SU-DHL-6 (cell line): ENCODE data around the gene MLN.

ENCODE experiments used
- H2AFZ ChIP-seq: fragments of 200-600 bp; sonication (generic); 2 replicates; pipeline ENCODE4 v1.6.1; 2014; ENCODE audit warnings: low read depth, mild to moderate bottlenecking, moderate library complexity, mixed read lengths, antibody characterized with exemption, low read length; ENCODE audit not compliant: severe bottlenecking
- H3F3A ChIP-seq: fragments of 200-600 bp; shearing (Covaris generic); 2 replicates; pipeline ENCODE4 v1.6.0; 2016; ENCODE audit warnings: antibody characterized with exemption, mild to moderate bottlenecking; ENCODE audit not compliant: insufficient read depth
- H3K27ac ChIP-seq: fragments of 200-600 bp; sonication (generic); 2 replicates; pipeline ENCODE4 v1.5.1; 2016; ENCODE audit warnings: low read depth, mild to moderate bottlenecking, low read length, moderate library complexity, mixed read lengths
- H3K27me3 ChIP-seq: fragments of 200-600 bp; sonication (generic), shearing (Covaris generic); 2 replicates; pipeline ENCODE4 v1.6.0; 2014; ENCODE audit warnings: mild to moderate bottlenecking, low read length
- H3K36me3 ChIP-seq: fragments of 200-600 bp; sonication (generic); 2 replicates; pipeline ENCODE4 v1.6.1; 2014; ENCODE audit warnings: mild to moderate bottlenecking, low read length, mixed read lengths
- H3K4me2 ChIP-seq: fragments of 300-600, 200-600 bp; shearing (Covaris generic), sonication (generic); 2 replicates; pipeline ENCODE4 v1.6.0; 2014; ENCODE audit warnings: low read length, low read depth, mild to moderate bottlenecking; ENCODE audit not compliant: poor library complexity, severe bottlenecking
- H3K4me3 ChIP-seq: fragments of 200-600 bp; sonication (generic); 2 replicates; pipeline ENCODE4 v1.5.1; 2014; ENCODE audit warnings: antibody characterized with exemption, low read length, mild to moderate bottlenecking, mixed read lengths; ENCODE audit not compliant: insufficient read depth, poor library complexity, severe bottlenecking
- H3K79me2 ChIP-seq: fragments of 200-600 bp; sonication (generic); 2 replicates; pipeline ENCODE4 v1.6.1; 2014; ENCODE audit warnings: mild to moderate bottlenecking, low read length, moderate library complexity; ENCODE audit not compliant: insufficient read depth
- H3K9ac ChIP-seq: fragments of 200-600 bp; sonication (generic); 2 replicates; pipeline ENCODE4 v1.7.0; 2014; ENCODE audit warnings: mild to moderate bottlenecking, low read length
- H3K9me2 ChIP-seq: fragments of 200-600 bp; sonication (generic); replicated peaks from 2 replicates; pipeline ENCODE4 v1.6.1; 2014; ENCODE audit warnings: low read length; ENCODE audit not compliant: insufficient read depth
- H3K9me3 ChIP-seq: fragments of 200-600 bp; sonication (generic); 2 replicates; pipeline ENCODE4 v1.6.1; 2014; ENCODE audit warnings: low read length, mixed read lengths; ENCODE audit not compliant: insufficient read depth
- H4K20me1 ChIP-seq: fragments of 200-600 bp; sonication (generic); 2 replicates; pipeline ENCODE4 v1.6.1; 2014; ENCODE audit warnings: low read depth, mild to moderate bottlenecking, antibody characterized with exemption, low read length, moderate library complexity, mixed read lengths
- EZH2phosphoT487 ChIP-seq: fragments of 200-600 bp; sonication (generic), shearing (Covaris generic); conservative IDR thresholded peaks from 2 replicates; pipeline ENCODE4 v1.6.1; 2018; ENCODE audit warnings: mild to moderate bottlenecking, antibody characterized with exemption, low read length, moderate library complexity, mixed read lengths
- TF ChIP-seq, protein P1 (sequence below): fragments of 200-600 bp; sonication (generic); IDR thresholded peaks from one replicate; pipeline ENCODE4 v1.5.1; 2017; ENCODE audit warnings: antibody characterized with exemption, mild to moderate bottlenecking, low read length, moderate library complexity; ENCODE audit not compliant: insufficient read depth, poor library complexity, severe bottlenecking

MLN gene

DNA sequence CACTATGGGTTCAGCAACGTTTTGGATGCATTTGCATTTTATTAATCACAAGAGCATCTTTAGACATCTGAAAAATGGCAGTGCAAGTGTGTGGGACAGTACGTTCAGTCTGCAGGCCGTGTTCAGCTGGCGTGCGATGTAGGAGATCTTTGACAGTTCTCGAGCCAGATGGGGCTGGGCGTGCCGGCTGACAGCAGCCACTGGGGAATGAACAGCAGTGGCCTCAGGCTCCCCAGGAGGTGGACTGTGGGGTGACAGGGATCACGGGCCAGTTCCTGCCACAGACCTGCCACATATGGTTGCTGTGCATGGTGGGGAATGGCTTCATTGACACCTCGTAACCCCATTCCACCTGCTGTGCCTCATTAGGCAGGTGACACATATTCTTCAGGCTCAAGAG is 16.4 kb upstream of the MLN start:
- Histone ChIP-seq H3K4me2 (no peak overlapping the region), H2AFZ (no peak overlapping the region), H3K27ac (no peak overlapping the region), H3K79me2 (no peaks in the 10 kb centered on the region), H3K27me3 (no peaks in the 10 kb centered on the region), H3K9me3 (no peaks in the 10 kb centered on the region), H3F3A (no peaks in the 10 kb centered on the region), H3K9me2 (no peaks in the 10 kb centered on the region), H3K9ac (no peak overlapping the region), H4K20me1 (no peaks in the 10 kb centered on the region), H3K4me3 (no peak overlapping the region), H3K36me3 (no peaks in the 10 kb centered on the region)
- TF ChIP-seq, protein P1, sequence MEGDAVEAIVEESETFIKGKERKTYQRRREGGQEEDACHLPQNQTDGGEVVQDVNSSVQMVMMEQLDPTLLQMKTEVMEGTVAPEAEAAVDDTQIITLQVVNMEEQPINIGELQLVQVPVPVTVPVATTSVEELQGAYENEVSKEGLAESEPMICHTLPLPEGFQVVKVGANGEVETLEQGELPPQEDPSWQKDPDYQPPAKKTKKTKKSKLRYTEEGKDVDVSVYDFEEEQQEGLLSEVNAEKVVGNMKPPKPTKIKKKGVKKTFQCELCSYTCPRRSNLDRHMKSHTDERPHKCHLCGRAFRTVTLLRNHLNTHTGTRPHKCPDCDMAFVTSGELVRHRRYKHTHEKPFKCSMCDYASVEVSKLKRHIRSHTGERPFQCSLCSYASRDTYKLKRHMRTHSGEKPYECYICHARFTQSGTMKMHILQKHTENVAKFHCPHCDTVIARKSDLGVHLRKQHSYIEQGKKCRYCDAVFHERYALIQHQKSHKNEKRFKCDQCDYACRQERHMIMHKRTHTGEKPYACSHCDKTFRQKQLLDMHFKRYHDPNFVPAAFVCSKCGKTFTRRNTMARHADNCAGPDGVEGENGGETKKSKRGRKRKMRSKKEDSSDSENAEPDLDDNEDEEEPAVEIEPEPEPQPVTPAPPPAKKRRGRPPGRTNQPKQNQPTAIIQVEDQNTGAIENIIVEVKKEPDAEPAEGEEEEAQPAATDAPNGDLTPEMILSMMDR, result no peak
- TF ChIP-seq EZH2phosphoT487, result no peak

DNA sequence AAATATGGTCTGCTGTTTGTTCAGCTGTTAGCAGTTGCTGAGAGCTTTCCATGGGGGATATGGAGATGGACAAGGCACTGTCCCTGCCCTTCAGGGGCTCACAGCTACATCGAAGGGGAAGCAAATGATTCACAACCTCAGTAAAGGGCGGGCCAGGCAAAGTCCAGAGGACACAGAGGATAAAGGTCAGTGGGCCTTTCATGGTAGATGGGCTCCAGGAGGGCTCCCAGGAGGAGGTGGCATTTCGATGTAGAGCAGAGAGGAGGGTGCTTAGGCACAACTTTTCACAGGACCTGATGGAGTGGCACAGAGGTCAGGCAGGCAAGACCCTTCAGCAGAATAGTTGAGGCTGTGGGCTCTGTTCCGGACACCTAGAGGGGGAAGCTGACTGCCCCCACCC is 15.2 kb upstream of the MLN start:
- TF ChIP-seq EZH2phosphoT487, result no peak
- TF ChIP-seq, protein P1, result no peak
- no peak overlapping the region for H3K9ac ChIP-seq
- no peaks in the 10 kb centered on the region for H3K79me2 ChIP-seq
- no peaks in the 10 kb centered on the region for H3F3A ChIP-seq
- H3K9me3 ChIP-seq, result no peaks in the 10 kb centered on the region
- no peak overlapping the region for H3K4me2 ChIP-seq
- H3K9me2 ChIP-seq, result no peaks in the 10 kb centered on the region
- H4K20me1 ChIP-seq, result no peaks in the 10 kb centered on the region
- no peaks in the 10 kb centered on the region for H3K27me3 ChIP-seq
- no peak overlapping the region for H3K4me3 ChIP-seq
- no peak overlapping the region for H3K27ac ChIP-seq
- H2AFZ ChIP-seq, result no peak overlapping the region
- no peaks in the 10 kb centered on the region for H3K36me3 ChIP-seq

GRCh38 chr6:33818293-33818692 is 14.5 kb upstream of the MLN start:
- Histone ChIP-seq H3K27ac (no peak overlapping the region), H3K9me2 (no peaks in the 10 kb centered on the region), H3K4me2 (no peak overlapping the region), H3K79me2 (no peaks in the 10 kb centered on the region), H3K4me3 (no peak overlapping the region), H3K9me3 (no peaks in the 10 kb centered on the region), H3K36me3 (no peaks in the 10 kb centered on the region), H2AFZ (no peak overlapping the region), H4K20me1 (no peaks in the 10 kb centered on the region), H3K9ac (no peak overlapping the region), H3K27me3 (no peaks in the 10 kb centered on the region), H3F3A (no peaks in the 10 kb centered on the region)
- TF ChIP-seq, protein P1, result no peak
- TF ChIP-seq EZH2phosphoT487, result no peak

DNA sequence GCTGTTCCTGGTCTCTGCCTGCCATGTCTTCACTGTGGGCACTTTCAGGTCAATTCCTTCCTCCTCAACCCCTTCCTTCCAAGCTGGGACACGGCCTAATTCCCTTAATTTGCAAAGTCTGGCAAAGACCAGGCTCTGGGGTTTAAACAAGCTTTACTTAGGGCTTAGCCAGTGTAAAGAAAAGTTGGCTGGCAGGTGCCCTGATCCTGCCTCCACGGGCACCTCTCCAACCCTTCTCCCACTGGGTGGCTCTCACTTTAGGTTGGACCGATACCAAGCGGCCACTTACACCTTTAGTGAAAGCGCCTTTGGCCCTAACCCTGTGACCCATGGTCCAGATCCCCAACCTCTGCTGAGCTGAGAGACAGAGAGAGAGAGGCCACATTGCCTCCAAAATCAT is 13.7 kb upstream of the MLN start:
- H3K36me3 ChIP-seq, result no peaks in the 10 kb centered on the region
- H3K27me3 ChIP-seq, result no peaks in the 10 kb centered on the region
- no peak overlapping the region for H2AFZ ChIP-seq
- no peaks in the 10 kb centered on the region for H3K9me3 ChIP-seq
- TF ChIP-seq, protein P1, result no peak
- no peak for TF ChIP-seq EZH2phosphoT487
- H3K4me2 ChIP-seq, result no peak overlapping the region
- no peak overlapping the region for H3K9ac ChIP-seq
- no peaks in the 10 kb centered on the region for H3K79me2 ChIP-seq
- H4K20me1 ChIP-seq, result no peaks in the 10 kb centered on the region
- H3F3A ChIP-seq, result no peaks in the 10 kb centered on the region
- H3K4me3 ChIP-seq, result no peak overlapping the region
- H3K27ac ChIP-seq, result no peak overlapping the region
- H3K9me2 ChIP-seq, result no peaks in the 10 kb centered on the region
